Cardiac muscle cell (in vitro differentiated cells and primary cell): ENCODE measurements around the gene ALX4. TPM values are rescaled to one million over a fixed set of nuclear protein-coding genes. Genes with fewer than 3 reads are reported as not detected.

Experiments used
- DNase-seq, 2 donors: peaks; one replicate each; pipeline versions ENCODE4 v3.0.0 to v3.0.0-alpha.2; 2010 to 2017; ENCODE audit warnings: low read depth in 1 of 2, low spot score in 1 of 2
- H3K27ac ChIP-seq: fragments of 200-600 bp; sonication (generic); 2 replicates; pipeline ENCODE4 v1.5.1; 2016
- H3K27me3 ChIP-seq: fragments of 200-600 bp; sonication (generic); 2 replicates; pipeline ENCODE4 v1.6.0; 2016; ENCODE audit warnings: control low read depth
- H3K36me3 ChIP-seq: fragments of 200-600 bp; sonication (generic); 2 replicates; pipeline ENCODE4 v1.5.1; 2016; ENCODE audit warnings: control low read depth
- H3K4me1 ChIP-seq: fragments of 200-600 bp; sonication (generic); 2 replicates; pipeline ENCODE4 v1.8.1; 2017; ENCODE audit warnings: low read depth, mild to moderate bottlenecking, mixed run types
- H3K4me3 ChIP-seq: fragments of 200-600 bp; sonication (generic); 2 replicates; pipeline ENCODE4 v1.5.1; 2016; ENCODE audit warnings: mild to moderate bottlenecking
- H3K9me3 ChIP-seq: fragments of 200-600 bp; sonication (generic); 2 replicates; pipeline ENCODE4 v1.5.1; 2017; ENCODE audit warnings: low read depth, mild to moderate bottlenecking, control low read depth
- CTCF ChIP-seq: IDR thresholded peaks from 2 replicates; pipeline ENCODE4 v1.5.1; 2012; ENCODE audit warnings: low read depth, mild to moderate bottlenecking, low read length
- polyA plus RNA-seq: library from polyadenylated mRNA; unstranded; fragments of >200 nt; fragmentation: Nextera tagmentation; extraction: Ambion mirVana; gene quantifications from 2 replicates; pipeline ENCODE4 v1.2.1, GENCODE V29; 2016
- total RNA-seq: library from RNA; depleted of rRNA; stranded (reverse); fragments of >200 nt; gene quantifications from 2 replicates; pipeline ENCODE4 v1.2.3, GENCODE V29; 2016

The ALX4 gene
- total and polyA plus RNA-seq, 2 experiments from 2014 or later, result 0.15 TPM; not detected in 1

- Histone ChIP-seq H3K4me1 (peaks cover 11% of the 10 kb centered on the region), H3K27me3 (peaks cover 100% of the 10 kb centered on the region), H3K9me3 (no peaks in the 10 kb centered on the region), H3K4me3 (no peak overlapping the region), H3K36me3 (no peaks in the 10 kb centered on the region), H3K27ac (no peak overlapping the region)
- TF ChIP-seq CTCF, result no peak
- DNase-seq, result no peak
Measured at GRCh38 chr11:44306052-44306917, 3.7 kb downstream of the ALX4 start.

- no peak overlapping the region for H3K4me3 ChIP-seq
- TF ChIP-seq CTCF, result no peak
- H3K36me3 ChIP-seq, result no peaks in the 10 kb centered on the region
- no peak overlapping the region for H3K27ac ChIP-seq
- DNase-seq, result no peak
- peaks cover 7% of the 10 kb centered on the region for H3K4me1 ChIP-seq
- no peaks in the 10 kb centered on the region for H3K9me3 ChIP-seq
- H3K27me3 ChIP-seq, result peaks cover 100% of the 10 kb centered on the region
Measured at GRCh38 chr11:44305470-44306051, 4.4 kb downstream of the ALX4 start.

- Histone ChIP-seq H3K9me3 (no peaks in the 10 kb centered on the region), H3K4me1 (peaks cover 4% of the 10 kb centered on the region), H3K27me3 (peaks cover 100% of the 10 kb centered on the region), H3K36me3 (no peaks in the 10 kb centered on the region), H3K4me3 (no peak overlapping the region), H3K27ac (no peak overlapping the region)
- TF ChIP-seq CTCF, result no peak
- DNase-seq, result no peak
Measured at GRCh38 chr11:44305026-44305469, 4.9 kb downstream of the ALX4 start.

GRCh38 chr11:44304091-44305025 lies 5.6 kb downstream of the ALX4 start:
- peaks cover 100% of the 10 kb centered on the region for H3K27me3 ChIP-seq
- no peak overlapping the region for H3K27ac ChIP-seq
- H3K4me1 ChIP-seq, result peaks cover under 1% of the 10 kb centered on the region
- H3K4me3 ChIP-seq, result no peak overlapping the region
- no peak for DNase-seq
- H3K9me3 ChIP-seq, result no peaks in the 10 kb centered on the region
- TF ChIP-seq CTCF, result no peak
- H3K36me3 ChIP-seq, result no peaks in the 10 kb centered on the region

GRCh38 chr11:44303401-44303938 lies 6.5 kb downstream of the ALX4 start:
- no peak for DNase-seq
- H3K27me3 ChIP-seq, result peaks cover 98% of the 10 kb centered on the region
- no peak for TF ChIP-seq CTCF
- H3K9me3 ChIP-seq, result no peaks in the 10 kb centered on the region
- no peak overlapping the region for H3K27ac ChIP-seq
- no peaks in the 10 kb centered on the region for H3K4me1 ChIP-seq
- no peak overlapping the region for H3K4me3 ChIP-seq
- no peaks in the 10 kb centered on the region for H3K36me3 ChIP-seq
